Fibroblast of upper back skin (primary cell): ENCODE measurements around the gene SCRN2.

Experiments used
- DNase-seq: peaks from one replicate; pipeline ENCODE4 v3.0.0-alpha.2; 2013

Gene SCRN2

GRCh38 chr17:47844814-47845715, 4.0 kb upstream of the SCRN2 start:
- DNase-seq, result peak; percentile 32

GRCh38 chr17:47844227-47844626, 3.2 kb upstream of the SCRN2 start:
- DNase-seq, result peak; percentile 23

- DNase-seq, result no peak
Observed at GRCh38 chr17:47843391-47843730, 2.3 kb upstream of the SCRN2 start.

- DNase-seq, result no peak
Observed at GRCh38 chr17:47841488-47842291, 617 bp upstream of the SCRN2 start.

- DNase-seq, result no peak
Observed at GRCh38 chr17:47840001-47840741, 902 bp downstream of the SCRN2 start.

- no peak for DNase-seq
Observed at GRCh38 chr17:47839071-47839470, 2.0 kb downstream of the SCRN2 start.

- DNase-seq, result no peak
Observed at GRCh38 chr17:47838636-47839035, 2.4 kb downstream of the SCRN2 start.

GRCh38 chr17:47837401-47838039, 3.6 kb downstream of the SCRN2 start:
- DNase-seq, result no peak

- DNase-seq, result no peak
Observed at GRCh38 chr17:47836601-47837000, 4.5 kb downstream of the SCRN2 start.

GRCh38 chr17:47834756-47835155, 6.3 kb downstream of the SCRN2 start:
- no peak for DNase-seq

- no peak for DNase-seq
Observed at GRCh38 chr17:47831934-47832327, 9.1 kb downstream of the SCRN2 start.

- DNase-seq, result peak; percentile 92
Observed at GRCh38 chr17:47831003-47831933, 9.8 kb downstream of the SCRN2 start, which contains the start of the genes LRRC46 and MRPL10. Gene LRRC46 (plus strand): TSS chr17:47831670. CDS start chr17:47831990, 320 bp downstream. Gene MRPL10 (minus strand): TSS chr17:47831541. CDS start chr17:47831511, 30 bp downstream.

- no peak for DNase-seq
Observed at GRCh38 chr17:47830396-47831002, 10.6 kb downstream of the SCRN2 start.

GRCh38 chr17:47829870-47830269, 11.2 kb downstream of the SCRN2 start:
- DNase-seq, result no peak

GRCh38 chr17:47823519-47823918, 17.6 kb downstream of the SCRN2 start:
- no peak for DNase-seq

- DNase-seq, result no peak
Observed at GRCh38 chr17:47822785-47823184, 18.3 kb downstream of the SCRN2 start.

GRCh38 chr17:47821424-47822391, 19.4 kb downstream of the SCRN2 start, which contains the start of gene OSBPL7:
Gene OSBPL7 (minus strand): TSS chr17:47821794. CDS start chr17:47820278, 1,516 bp downstream.
- peak; percentile 85 for DNase-seq

GRCh38 chr17:47821031-47821423, 20.0 kb downstream of the SCRN2 start:
- no peak for DNase-seq

- DNase-seq, result no peak
Observed at GRCh38 chr17:47820033-47820789, 20.9 kb downstream of the SCRN2 start.
